DOHH2 (cell line): Measurements from ENCODE around the gene MTHFR.

ENCODE experiments used
- CTCF ChIP-seq: fragments of 200-600 bp; sonication (generic); IDR thresholded peaks from one replicate; pipeline ENCODE4 v1.5.1; 2014; ENCODE audit warnings: antibody characterized with exemption, mild to moderate bottlenecking, low read depth, low read length; ENCODE audit not compliant: poor library complexity, severe bottlenecking
- EZH2phosphoT487 ChIP-seq: fragments of 200-600 bp; sonication (generic); IDR thresholded peaks from 2 replicates; pipeline ENCODE4 v1.6.1; 2017; ENCODE audit warnings: borderline replicate concordance, mild to moderate bottlenecking, antibody characterized with exemption, low read length, moderate library complexity, mixed read lengths

GRCh38 chr1:11764519-11764918 is 41.2 kb downstream of the MTHFR start:
- TF ChIP-seq CTCF (no peak), EZH2phosphoT487 (no peak)
